ENCODE data around the gene GMEB1. TPM values are rescaled to one million over a fixed set of nuclear protein-coding genes. Genes with fewer than 3 reads are reported as not detected.

GMEB1 gene
- total RNA-seq, 1 experiment from 2014 or later, result 10.3 TPM

GRCh38 chr1:28735961-28736449 is 67.4 kb downstream of the GMEB1 start:
- peaks cover 12% of the 10 kb centered on the region for H3K4me1 Mint-ChIP-seq (ENCODE audit: low read depth, unreplicated experiment)

GRCh38 chr1:28736450-28737306 is 68.1 kb downstream of the GMEB1 start, which contains the start of gene YTHDF2:
TSS of gene YTHDF2 (plus strand) at chr1:28736940. CDS start at chr1:28737121, 181 bp downstream.
- Mint-ChIP-seq H3K36me3 (ENCODE audit: insufficient read depth, unreplicated experiment) (peaks cover 49% of the 10 kb centered on the region), H3K9me3 (ENCODE audit: low read depth, unreplicated experiment) (no peaks in the 10 kb centered on the region)
- CTCF ChIA-PET, result interaction anchor here (0.6 to 1.5 kb wide), 19 partner anchors 10 to 461 kb away, joined by 3 to 9 read pairs (median 5); partner anchors contain the start of genes EPB41, GMEB1, RNU11 and TAF12

More at GRCh38 chr1:28735961-28736449, 67.4 kb downstream of the GMEB1 start:
- peak overlapping the region; percentile 95 for H3K4me3 Mint-ChIP-seq (ENCODE audit: low read depth, unreplicated experiment)
- peak overlapping the region; percentile 82 for H3K27ac Mint-ChIP-seq (ENCODE audit: unreplicated experiment)
- BruUV-seq (replicated peaks), result TSS peak; percentile 74
- H3K27me3 Mint-ChIP-seq (ENCODE audit: unreplicated experiment), result no peaks in the 10 kb centered on the region
- no peaks in the 10 kb centered on the region for H3K9me3 Mint-ChIP-seq (ENCODE audit: low read depth, unreplicated experiment)
- H3K36me3 Mint-ChIP-seq (ENCODE audit: insufficient read depth, unreplicated experiment), result peaks cover 45% of the 10 kb centered on the region
- TF ChIP-seq, protein P1, sequence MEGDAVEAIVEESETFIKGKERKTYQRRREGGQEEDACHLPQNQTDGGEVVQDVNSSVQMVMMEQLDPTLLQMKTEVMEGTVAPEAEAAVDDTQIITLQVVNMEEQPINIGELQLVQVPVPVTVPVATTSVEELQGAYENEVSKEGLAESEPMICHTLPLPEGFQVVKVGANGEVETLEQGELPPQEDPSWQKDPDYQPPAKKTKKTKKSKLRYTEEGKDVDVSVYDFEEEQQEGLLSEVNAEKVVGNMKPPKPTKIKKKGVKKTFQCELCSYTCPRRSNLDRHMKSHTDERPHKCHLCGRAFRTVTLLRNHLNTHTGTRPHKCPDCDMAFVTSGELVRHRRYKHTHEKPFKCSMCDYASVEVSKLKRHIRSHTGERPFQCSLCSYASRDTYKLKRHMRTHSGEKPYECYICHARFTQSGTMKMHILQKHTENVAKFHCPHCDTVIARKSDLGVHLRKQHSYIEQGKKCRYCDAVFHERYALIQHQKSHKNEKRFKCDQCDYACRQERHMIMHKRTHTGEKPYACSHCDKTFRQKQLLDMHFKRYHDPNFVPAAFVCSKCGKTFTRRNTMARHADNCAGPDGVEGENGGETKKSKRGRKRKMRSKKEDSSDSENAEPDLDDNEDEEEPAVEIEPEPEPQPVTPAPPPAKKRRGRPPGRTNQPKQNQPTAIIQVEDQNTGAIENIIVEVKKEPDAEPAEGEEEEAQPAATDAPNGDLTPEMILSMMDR (IDR thresholded peaks at IDR 0.05; ENCODE audit: unreplicated experiment), result no peak
- no peak for DNase-seq
- CTCF ChIA-PET, result interaction anchor here (0.6 to 1.5 kb wide), 8 partner anchors 12 to 227 kb away, joined by 3 to 9 read pairs (median 6); partner anchors contain the start of genes GMEB1, RNU11 and TAF12
- intact Hi-C loops (cut with micrococcal nuclease; ENCODE audit: unreplicated experiment), result loop anchor here (5.0 kb wide), 1 partner anchor 89 kb away; the partner anchor contains the start of gene RNU11

DNA sequence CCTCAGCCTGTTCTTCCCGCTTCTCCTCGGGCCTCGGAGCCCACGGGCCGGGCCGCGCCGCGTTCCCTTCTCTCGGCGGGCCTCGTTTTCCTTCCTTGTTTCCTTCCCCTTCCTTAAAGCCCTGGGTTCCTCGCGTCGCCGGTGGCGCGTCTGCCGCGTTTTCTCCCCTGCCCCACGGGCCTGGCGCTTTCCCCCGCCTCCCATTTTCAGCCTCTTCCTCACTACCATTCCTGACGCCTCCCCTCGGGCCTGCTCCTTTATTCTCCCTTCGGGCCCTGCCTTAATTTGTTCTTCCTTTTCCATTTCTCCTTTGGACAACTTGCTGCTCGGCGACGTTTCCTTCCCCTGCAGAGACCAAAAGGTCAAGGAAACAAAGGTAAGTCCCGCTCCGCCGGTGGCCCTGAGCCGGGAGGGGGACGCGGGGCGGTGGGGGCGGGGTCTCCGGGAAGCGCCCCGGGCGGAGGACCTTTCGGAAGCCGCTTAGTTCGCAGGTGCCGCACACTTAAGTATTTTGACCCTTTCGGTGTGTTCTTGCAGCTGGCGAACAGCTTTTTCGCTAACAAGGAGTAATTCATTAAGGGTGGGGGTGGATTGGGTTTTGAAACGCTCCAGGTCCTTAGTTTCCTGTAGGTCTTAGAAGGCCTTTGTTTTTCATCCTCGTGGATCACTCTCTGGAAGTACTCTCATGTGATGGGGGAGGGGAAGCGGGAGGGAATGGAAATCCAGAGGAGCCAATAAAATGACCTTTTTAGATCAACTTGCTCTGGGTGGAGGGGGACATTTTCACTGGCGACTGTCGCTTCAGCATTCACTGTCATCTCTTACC is 68.9 kb downstream of the GMEB1 start:
- Mint-ChIP-seq H3K4me3 (ENCODE audit: low read depth, unreplicated experiment) (peak overlapping the region; percentile 95), H3K4me1 (ENCODE audit: low read depth, unreplicated experiment) (peaks cover 12% of the 10 kb centered on the region), H3K36me3 (ENCODE audit: insufficient read depth, unreplicated experiment) (peaks cover 57% of the 10 kb centered on the region), H3K27me3 (ENCODE audit: unreplicated experiment) (no peaks in the 10 kb centered on the region), H3K27ac (ENCODE audit: unreplicated experiment) (peak overlapping the region; percentile 82), H3K9me3 (ENCODE audit: low read depth, unreplicated experiment) (no peaks in the 10 kb centered on the region)
- intact Hi-C loops (cut with micrococcal nuclease; ENCODE audit: unreplicated experiment), result loop anchor here (5.0 kb wide), 1 partner anchor 90 kb away; the partner anchor contains the start of gene RNU11
- CTCF ChIA-PET, result interaction anchor here (0.6 to 1.5 kb wide), 17 partner anchors 9 to 460 kb away, joined by 3 to 9 read pairs (median 5); partner anchors contain the start of genes EPB41, GMEB1, RNU11 and TAF12
- DNase-seq, result peak; percentile 45
- TF ChIP-seq, protein P1 (IDR thresholded peaks at IDR 0.05; ENCODE audit: unreplicated experiment), result no peak
- BruUV-seq (replicated peaks), result no TSS peak

More at GRCh38 chr1:28736450-28737306, 68.1 kb downstream of the GMEB1 start, which contains the start of gene YTHDF2:
- intact Hi-C loops (cut with micrococcal nuclease; ENCODE audit: unreplicated experiment), result loop anchor here (5.0 kb wide), 1 partner anchor 89 kb away; the partner anchor contains the start of gene RNU11
- peak; percentile 97 for DNase-seq
- H3K4me1 Mint-ChIP-seq (ENCODE audit: low read depth, unreplicated experiment), result peaks cover 12% of the 10 kb centered on the region
- TF ChIP-seq, protein P1 (IDR thresholded peaks at IDR 0.05; ENCODE audit: unreplicated experiment), result peak; percentile 97
- H3K4me3 Mint-ChIP-seq (ENCODE audit: low read depth, unreplicated experiment), result peak within 1 kb of the TSS; percentile 95
- peak within 1 kb of the TSS; percentile 82 for H3K27ac Mint-ChIP-seq (ENCODE audit: unreplicated experiment)
- no TSS peak for BruUV-seq (replicated peaks)
- H3K27me3 Mint-ChIP-seq (ENCODE audit: unreplicated experiment), result no peaks in the 10 kb centered on the region

- H3K27ac Mint-ChIP-seq (ENCODE audit: unreplicated experiment), result no peak overlapping the region
These were observed 71.5 kb downstream of the GMEB1 start for GRCh38 chr1:28740118-28740517.

More at GRCh38 chr1:28740118-28740517, 71.5 kb downstream of the GMEB1 start:
- DNase-seq, result no peak
- Mint-ChIP-seq H3K4me1 (ENCODE audit: low read depth, unreplicated experiment) (peaks cover 29% of the 10 kb centered on the region), H3K27me3 (ENCODE audit: unreplicated experiment) (no peaks in the 10 kb centered on the region), H3K9me3 (ENCODE audit: low read depth, unreplicated experiment) (peaks cover 4% of the 10 kb centered on the region), H3K4me3 (ENCODE audit: low read depth, unreplicated experiment) (peak overlapping the region; percentile 95), H3K36me3 (ENCODE audit: insufficient read depth, unreplicated experiment) (peaks cover 83% of the 10 kb centered on the region)
- CTCF ChIA-PET, result no interaction called here
- TF ChIP-seq, protein P1 (IDR thresholded peaks at IDR 0.05; ENCODE audit: unreplicated experiment), result no peak
- intact Hi-C loops (cut with micrococcal nuclease; ENCODE audit: unreplicated experiment), result no loop called here
- BruUV-seq (replicated peaks), result no TSS peak
